ENCODE data around the gene IGFBP2. TPM values are rescaled to one million over a fixed set of nuclear protein-coding genes. Genes with fewer than 3 reads are reported as not detected.

IGFBP2 gene
- total RNA-seq, 2 experiments from 2014 or later = 123 to 124 TPM

DNA sequence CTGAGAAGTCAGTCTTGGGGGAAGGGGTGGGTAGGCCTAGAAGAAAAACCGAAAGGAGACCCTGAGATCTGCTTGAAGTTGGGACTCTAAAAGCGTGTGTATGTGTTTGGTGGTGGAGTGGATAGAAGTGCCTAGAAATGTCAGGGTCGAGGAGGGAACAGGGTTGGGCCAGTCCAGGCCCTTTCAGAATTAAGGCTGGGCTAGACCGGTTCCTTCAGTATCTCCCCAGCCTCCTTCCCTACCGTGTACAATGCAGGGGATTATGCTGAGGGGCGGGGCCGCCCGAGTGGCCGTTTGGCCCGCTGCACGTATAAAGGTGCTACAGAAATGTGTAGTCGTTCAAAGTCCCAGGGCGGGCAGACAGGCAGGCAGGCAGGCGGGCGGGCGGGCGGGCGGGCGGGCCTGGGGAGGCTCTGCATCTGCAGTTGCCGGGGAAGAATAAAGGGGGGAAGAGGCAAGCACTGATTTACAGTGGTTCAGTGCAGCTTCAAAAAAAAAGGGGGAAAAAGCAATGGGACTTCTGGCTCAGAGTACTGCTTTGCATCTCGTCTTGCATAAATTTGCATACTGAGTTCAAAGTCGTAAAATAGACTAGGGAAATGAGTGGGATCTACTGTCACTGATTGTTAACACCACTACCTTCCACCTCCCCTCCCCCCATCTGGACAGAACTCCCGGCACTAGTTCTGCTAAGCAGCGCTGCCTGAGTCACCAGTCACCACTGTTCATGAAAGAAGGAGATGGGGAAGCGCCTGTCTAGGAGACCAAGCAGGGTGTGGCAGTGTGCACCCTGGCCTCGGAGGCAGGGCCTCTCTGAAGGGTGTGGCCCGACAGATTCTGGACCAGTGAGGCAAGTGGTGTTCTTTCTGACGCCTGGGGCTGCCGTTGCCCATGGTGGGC lies 3.6 kb downstream of the IGFBP2 start:
- H3K27me3 Mint-ChIP-seq = peaks cover 55% of the 10 kb centered on the region
- H3K4me1 Mint-ChIP-seq (ENCODE audit: low read depth) = peaks cover 31% of the 10 kb centered on the region
- peaks cover 34% of the 10 kb centered on the region for H3K36me3 Mint-ChIP-seq (ENCODE audit: low read depth)
- intact Hi-C loops (cut with micrococcal nuclease) = no loop called here
- DNase-seq (peak; percentile 37), ATAC-seq (peak; percentile 11)
- CTCF ChIA-PET = interaction anchor here (0.7 to 1.0 kb wide), 2 partner anchors 60 to 118 kb away, joined by 3 to 4 read pairs; no protein-coding TSS in a partner anchor
- H3K9me3 Mint-ChIP-seq = no peaks in the 10 kb centered on the region
- H3K27ac Mint-ChIP-seq = no peak overlapping the region
- peak overlapping the region; percentile 93 for H3K4me3 Mint-ChIP-seq
- POLR2A ChIA-PET = no interaction called here
- TF ChIP-seq, protein P1, sequence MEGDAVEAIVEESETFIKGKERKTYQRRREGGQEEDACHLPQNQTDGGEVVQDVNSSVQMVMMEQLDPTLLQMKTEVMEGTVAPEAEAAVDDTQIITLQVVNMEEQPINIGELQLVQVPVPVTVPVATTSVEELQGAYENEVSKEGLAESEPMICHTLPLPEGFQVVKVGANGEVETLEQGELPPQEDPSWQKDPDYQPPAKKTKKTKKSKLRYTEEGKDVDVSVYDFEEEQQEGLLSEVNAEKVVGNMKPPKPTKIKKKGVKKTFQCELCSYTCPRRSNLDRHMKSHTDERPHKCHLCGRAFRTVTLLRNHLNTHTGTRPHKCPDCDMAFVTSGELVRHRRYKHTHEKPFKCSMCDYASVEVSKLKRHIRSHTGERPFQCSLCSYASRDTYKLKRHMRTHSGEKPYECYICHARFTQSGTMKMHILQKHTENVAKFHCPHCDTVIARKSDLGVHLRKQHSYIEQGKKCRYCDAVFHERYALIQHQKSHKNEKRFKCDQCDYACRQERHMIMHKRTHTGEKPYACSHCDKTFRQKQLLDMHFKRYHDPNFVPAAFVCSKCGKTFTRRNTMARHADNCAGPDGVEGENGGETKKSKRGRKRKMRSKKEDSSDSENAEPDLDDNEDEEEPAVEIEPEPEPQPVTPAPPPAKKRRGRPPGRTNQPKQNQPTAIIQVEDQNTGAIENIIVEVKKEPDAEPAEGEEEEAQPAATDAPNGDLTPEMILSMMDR (IDR thresholded peaks at IDR 0.05) = no peak

DNA sequence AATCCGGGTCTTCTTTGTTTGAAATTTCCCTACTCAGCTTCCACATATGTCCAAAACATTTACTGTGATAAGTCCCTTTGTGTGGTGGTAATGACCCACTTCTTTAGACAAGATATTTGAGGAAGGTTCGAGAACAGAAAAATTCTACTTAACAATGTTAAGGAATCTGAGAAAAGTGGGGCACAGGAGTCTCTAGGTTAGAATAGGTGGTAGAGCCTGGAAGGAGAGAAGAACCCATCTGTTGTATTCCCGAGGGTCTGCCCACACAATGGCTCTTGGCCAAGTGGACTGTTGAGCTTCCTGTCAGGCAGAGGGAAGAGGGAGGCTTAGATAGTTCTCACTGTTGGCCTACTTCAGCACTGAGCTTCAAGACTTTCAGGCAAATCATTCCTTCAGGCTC lies 4.3 kb downstream of the IGFBP2 start:
- POLR2A ChIA-PET = no interaction called here
- DNase-seq (no peak), ATAC-seq (no peak)
- intact Hi-C loops (cut with micrococcal nuclease) = no loop called here
- H3K4me1 Mint-ChIP-seq (ENCODE audit: low read depth) = peaks cover 28% of the 10 kb centered on the region
- H3K27me3 Mint-ChIP-seq = peaks cover 49% of the 10 kb centered on the region
- CTCF ChIA-PET = interaction anchor here (0.7 kb wide), 1 partner anchor 61 kb away, joined by 3 read pairs; no protein-coding TSS in a partner anchor
- TF ChIP-seq, protein P1 (IDR thresholded peaks at IDR 0.05) = no peak
- peaks cover 34% of the 10 kb centered on the region for H3K36me3 Mint-ChIP-seq (ENCODE audit: low read depth)
- no peak overlapping the region for H3K4me3 Mint-ChIP-seq
- H3K27ac Mint-ChIP-seq = no peak overlapping the region
- no peaks in the 10 kb centered on the region for H3K9me3 Mint-ChIP-seq

DNA sequence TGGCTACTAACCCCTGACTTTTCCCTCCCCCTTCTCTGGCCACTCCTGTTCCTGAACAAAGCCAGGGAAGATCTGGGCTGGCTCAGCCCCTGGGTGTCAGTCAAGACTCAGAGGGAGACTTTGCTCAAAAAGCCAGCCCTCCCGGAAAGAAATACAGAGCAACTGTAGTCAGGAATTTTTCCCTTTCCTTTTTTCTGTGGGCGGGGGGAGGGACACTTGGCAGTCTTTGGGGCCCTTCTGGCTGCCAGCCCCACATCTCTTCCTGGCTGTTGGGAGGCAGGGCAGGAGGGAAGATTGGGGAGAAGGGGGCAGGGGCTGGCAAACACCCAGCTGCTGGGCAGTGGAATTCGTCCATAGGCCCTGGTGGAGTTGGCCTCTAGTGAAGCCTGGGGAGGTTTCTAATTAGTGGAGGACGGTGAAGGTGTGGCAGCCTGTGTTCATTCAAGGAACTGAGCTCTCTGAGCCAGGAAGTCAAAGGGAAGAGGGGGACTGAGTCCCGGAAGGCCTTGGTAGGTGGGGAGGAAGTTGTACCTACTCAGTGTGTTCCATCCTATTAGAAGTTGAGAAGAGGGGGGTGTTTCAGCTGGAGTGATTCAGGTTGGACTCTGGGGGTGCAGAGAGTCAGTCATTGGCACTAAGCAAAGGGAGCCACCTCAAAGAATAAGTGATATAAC lies 10.9 kb downstream of the IGFBP2 start:
- ChIA-PET CTCF (interaction anchor here (0.6 to 1.3 kb wide), 5 partner anchors 15 to 346 kb away, joined by 3 to 4 read pairs (median 3); no protein-coding TSS in a partner anchor), POLR2A (no interaction called here)
- Mint-ChIP-seq H3K4me3 (no peak overlapping the region), H3K27ac (no peak overlapping the region), H3K4me1 (ENCODE audit: low read depth) (peaks cover 7% of the 10 kb centered on the region), H3K36me3 (ENCODE audit: low read depth) (peaks cover 38% of the 10 kb centered on the region), H3K27me3 (peaks cover 6% of the 10 kb centered on the region), H3K9me3 (peaks cover 3% of the 10 kb centered on the region)
- TF ChIP-seq, protein P1 (IDR thresholded peaks at IDR 0.05) = no peak
- intact Hi-C loops (cut with micrococcal nuclease) = no loop called here
- DNase-seq = no peak
- ATAC-seq = no peak

DNA sequence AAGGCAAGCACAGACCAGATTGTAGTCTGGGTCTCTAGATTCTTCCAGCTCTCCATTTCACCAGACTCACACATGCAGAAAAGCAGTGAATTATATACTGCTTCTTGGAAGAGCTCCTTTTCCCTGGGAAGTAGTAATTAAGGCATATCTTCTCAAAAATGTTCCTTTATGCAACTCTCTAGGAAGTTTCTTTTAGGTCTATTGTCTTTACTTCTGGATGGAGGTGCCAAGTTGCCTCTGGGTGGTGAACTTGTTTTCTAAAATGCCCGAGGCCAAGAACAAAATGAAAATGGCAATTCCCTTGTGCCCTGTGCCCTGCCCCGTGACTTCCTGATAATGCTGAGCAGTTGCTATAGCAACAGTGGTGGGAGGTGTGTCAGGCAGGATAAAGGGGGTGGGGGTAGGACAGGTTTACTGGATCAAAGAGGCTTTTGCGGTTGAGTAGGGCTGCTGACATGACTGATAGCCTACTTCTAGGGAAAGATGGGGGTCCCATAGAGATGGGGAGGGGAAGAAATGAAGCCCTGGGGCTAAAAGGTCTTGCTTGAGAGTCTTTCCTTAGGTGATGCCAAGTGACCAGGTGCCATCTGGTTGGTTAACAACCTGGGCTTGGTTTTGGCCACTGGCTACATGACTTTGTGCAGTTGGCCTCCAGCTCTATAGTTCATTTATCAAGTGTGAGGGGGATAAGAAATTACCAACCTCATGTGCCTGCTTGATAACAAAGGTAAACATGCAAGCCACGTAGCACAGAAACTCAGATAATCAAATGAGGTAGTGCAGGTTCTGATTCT lies 11.8 kb downstream of the IGFBP2 start:
- DNase-seq (no peak), ATAC-seq (no peak)
- no peak overlapping the region for H3K27ac Mint-ChIP-seq
- peaks cover 7% of the 10 kb centered on the region for H3K4me1 Mint-ChIP-seq (ENCODE audit: low read depth)
- no peak overlapping the region for H3K4me3 Mint-ChIP-seq
- H3K9me3 Mint-ChIP-seq = peaks cover 3% of the 10 kb centered on the region
- intact Hi-C loops (cut with micrococcal nuclease) = no loop called here
- ChIA-PET POLR2A (no interaction called here), CTCF (interaction anchor here (1.0 to 1.3 kb wide), 3 partner anchors 14 to 126 kb away, joined by 3 to 4 read pairs (median 3); no protein-coding TSS in a partner anchor)
- H3K36me3 Mint-ChIP-seq (ENCODE audit: low read depth) = peaks cover 33% of the 10 kb centered on the region
- TF ChIP-seq, protein P1 (IDR thresholded peaks at IDR 0.05) = no peak
- peaks cover 2% of the 10 kb centered on the region for H3K27me3 Mint-ChIP-seq
